Right lobe of liver (tissue), 6 donors: ENCODE data around the gene SHC4. TPM values are rescaled to one million over a fixed set of nuclear protein-coding genes. Genes with fewer than 3 reads are reported as not detected.

ENCODE experiments used
- ATAC-seq, 4 donors: fragments of 200-7000 bp; cut with Tn5 transposase; one replicate each; pipeline ENCODE4 v1.9.1; 2020; ENCODE audit warnings: mild to moderate bottlenecking in 4 of 4, moderate library complexity in 4 of 4
- DNase-seq, 3 donors: peaks; one replicate each; pipeline ENCODE4 v3.0.0-alpha.2; 2020
- H3K27ac ChIP-seq, 3 donors: fragments of 200-600 bp; one replicate each; pipeline ENCODE4 v1.8.0; 2022
- H3K27me3 ChIP-seq, 2 donors: fragments of 200-600 bp; one replicate each; pipeline ENCODE4 v1.8.0; 2022
- H3K36me3 ChIP-seq, 4 donors: fragments of 200-600 bp; sonication (generic) in 1 of 4; one replicate each; pipeline versions ENCODE4 v1.5.1 to v1.8.0; 2017 to 2022; ENCODE audit warnings: control low read depth in 1 of 4
- H3K4me1 ChIP-seq, 4 donors: fragments of 200-600 bp; sonication (generic) in 1 of 4; one replicate each; pipeline versions ENCODE4 v1.5.1 to v1.8.0; 2017 to 2022; ENCODE audit warnings: control low read depth in 1 of 4
- H3K4me3 ChIP-seq, 3 donors: fragments of 200-600 bp; one replicate each; pipeline ENCODE4 v1.8.0; 2022
- H3K9me3 ChIP-seq, 4 donors: fragments of 200-600 bp; sonication (generic) in 1 of 4; one replicate each; pipeline versions ENCODE4 v1.5.1 to v1.8.0; 2017 to 2022; ENCODE audit warnings: control low read depth in 1 of 4
- CTCF ChIP-seq, 4 donors: fragments of 200-600 bp in 3 of 4; fragments of 450-650 bp in 1 of 4; IDR thresholded peaks; one replicate each; pipeline versions ENCODE4 v1.5.1 to v1.8.0; 2016 to 2022; ENCODE audit warnings: antibody characterized with exemption in 4 of 4, mild to moderate bottlenecking in 2 of 4
- POLR2A ChIP-seq: fragments of 450-650 bp; IDR thresholded peaks from one replicate; pipeline ENCODE4 v1.6.1; 2017; ENCODE audit warnings: antibody characterized with exemption, mild to moderate bottlenecking
- WGBS: methylation state at CpG from one replicate; pipeline ENCODE4 v1.1.6; 2018; ENCODE audit warnings: low coverage, low lambda C conversion rate; ENCODE audit not compliant: insufficient coverage; ENCODE audit errors: missing lambda C conversion rate; 5-methylcytosine and 5-hydroxymethylcytosine counted together
- intact Hi-C, 2 donors: fragments of 100-400 bp; cut with DNase I; formaldehyde crosslinking; loops; one replicate each; pipeline versions ENCODE4 v1.11.2 to v1.14.1; 2022
- small RNA-seq, 2 experiments: library from RNA; depleted of rRNA; stranded (forward); fragments of <200 nt; gene quantifications; one replicate each; pipeline ENCODE3, GENCODE V24; 2016
- total RNA-seq, 6 experiments: library from RNA; depleted of rRNA in 2 of 6; stranded (reverse); fragments of >200 nt in 2 of 6; fragmentation: NEBNext Ultra II Directional in 3 of 6; extraction: Animal tissue kit (Norgen Biotek cat#: 25700) in 3 of 6; gene quantifications; one replicate each; pipeline versions ENCODE4 v1.1.0 to v1.2.4, GENCODE V29; 2016 to 2023
- donor health status: DM: no; HTN: yes; CAD: no.
- donor health status: DM: no; HTN: no; CAD: no.
- donor health status: DM: no; HTN: no; CAD: no.
- donor health status: DM: no; HTN: yes; CAD: no.
- donor health status: DM: no; HTN: yes; CAD: no.

The SHC4 gene
- total RNA-seq, 6 experiments from 2014 or later, result 0.04 to 0.87 (median 0.04) TPM; not detected in 3

GRCh38 chr15:48777645-48778330 is 185.9 kb downstream of the SHC4 start:
- Histone ChIP-seq H3K27ac (no peak overlapping the region), H3K4me1 (peaks cover 0 to 16% (median 0%) of the 10 kb centered on the region in 4 donors), H3K27me3 (no peaks in the 10 kb centered on the region), H3K9me3 (no peaks in the 10 kb centered on the region), H3K36me3 (no peaks in the 10 kb centered on the region), H3K4me3 (no peak overlapping the region)
- ATAC-seq, result no peak
- no peak for TF ChIP-seq POLR2A
- no peak for TF ChIP-seq CTCF (IDR thresholded peaks at IDR 0.05)
- WGBS, result 53% methylated on average over 1 of the region's 1 CpG
- no peak for DNase-seq
- intact Hi-C loops, result no loop called here

- no peak for ATAC-seq
- H3K27ac ChIP-seq, result no peak overlapping the region
- 88% methylated on average over 2 of the region's 2 CpGs for WGBS
- H3K4me1 ChIP-seq, result no peaks in the 10 kb centered on the region
- no peak for TF ChIP-seq CTCF (IDR thresholded peaks at IDR 0.05)
- TF ChIP-seq POLR2A, result no peak
- no peak overlapping the region for H3K4me3 ChIP-seq
- intact Hi-C loops, result no loop called here
- no peaks in the 10 kb centered on the region for H3K9me3 ChIP-seq
- no peaks in the 10 kb centered on the region for H3K36me3 ChIP-seq
- H3K27me3 ChIP-seq, result no peaks in the 10 kb centered on the region
- no peak for DNase-seq
Observed at GRCh38 chr15:48775546-48775945, 188.2 kb downstream of the SHC4 start.

DNA sequence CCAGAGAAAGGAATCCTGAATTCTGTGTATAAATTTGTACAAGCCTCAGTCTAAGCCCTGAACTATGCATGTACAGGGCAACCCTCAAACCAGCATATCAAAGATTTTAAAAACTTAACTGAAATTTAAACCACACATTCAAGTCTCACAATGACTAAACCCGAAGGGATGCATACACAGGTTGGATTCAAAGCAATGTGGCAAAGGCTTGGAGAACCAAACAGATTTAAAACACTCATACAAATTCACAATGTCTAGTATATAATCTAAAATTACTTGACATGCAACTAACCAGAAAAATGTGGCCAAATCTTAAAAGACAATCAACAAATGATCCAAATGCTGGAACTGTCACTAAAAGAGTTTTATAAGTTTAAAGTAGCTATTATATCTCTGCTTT is 189.2 kb downstream of the SHC4 start:
- ATAC-seq (no peak), DNase-seq (no peak)
- intact Hi-C loops, result no loop called here
- no peaks in the 10 kb centered on the region for H3K4me1 ChIP-seq
- 100% methylated on average over 1 of the region's 1 CpG for WGBS
- H3K27me3 ChIP-seq, result no peaks in the 10 kb centered on the region
- TF ChIP-seq CTCF (IDR thresholded peaks at IDR 0.05) (no peak), POLR2A (no peak)
- no peak overlapping the region for H3K4me3 ChIP-seq
- H3K27ac ChIP-seq, result no peak overlapping the region
- H3K36me3 ChIP-seq, result no peaks in the 10 kb centered on the region
- H3K9me3 ChIP-seq, result no peaks in the 10 kb centered on the region

Small RNAs within 50 kb of the gene (small RNA-seq; reads per million reads assigned to genes)
- gene RF00019, result 0 reads per million in 2 experiments

Other genes starting within 250 kb of the SHC4 start
- gene CEP152, start 152.8 kb downstream of the SHC4 start, total RNA-seq, result 10 to 100 TPM in 1 of 6 experiments, 1 to 10 TPM in 4, under 1 TPM in 1; 0.93 to 40.3 (median 2.0) TPM
- 10 to 100 TPM; 33.6 to 69.3 (median 47.5) TPM for gene EID1, start 85.8 kb downstream of the SHC4 start, total RNA-seq
- gene SECISBP2L, start 82.5 kb upstream of the SHC4 start, total RNA-seq, result 10 to 100 TPM; 13.5 to 24.6 (median 19.5) TPM
- gene COPS2, start 191.7 kb upstream of the SHC4 start, total RNA-seq, result 10 to 100 TPM; 23.1 to 38.9 (median 29.5) TPM
- gene GALK2, start 206.3 kb upstream of the SHC4 start, total RNA-seq, result 10 to 100 TPM; 22.5 to 35.4 (median 29.4) TPM